Neural crest cell (in vitro differentiated cells): ENCODE results near the gene DNAH1. TPM values are rescaled to one million over a fixed set of nuclear protein-coding genes. Genes with fewer than 3 reads are reported as not detected.

Source experiments
- DNase-seq: peaks from one replicate; pipeline ENCODE4 v3.0.0; 2021; ENCODE audit warnings: low read depth, mixed read lengths, low spot score
- H3K27ac Mint-ChIP-seq: one replicate; pipeline ENCODE4 v1.8.0; 2021; ENCODE audit warnings: mild to moderate bottlenecking, mixed read lengths; ENCODE audit not compliant: unreplicated experiment
- H3K27me3 Mint-ChIP-seq: 2 replicates; pipeline ENCODE4 v1.8.0; 2021; ENCODE audit warnings: low read depth, mild to moderate bottlenecking, mixed read lengths
- H3K36me3 Mint-ChIP-seq: 2 replicates; pipeline ENCODE4 v1.8.0; 2021; ENCODE audit warnings: low read depth, mild to moderate bottlenecking, mixed read lengths
- H3K4me1 Mint-ChIP-seq: 2 replicates; pipeline ENCODE4 v1.8.0; 2021; ENCODE audit warnings: mixed read lengths
- H3K4me3 Mint-ChIP-seq: one replicate; pipeline ENCODE4 v1.8.0; 2021; ENCODE audit warnings: mild to moderate bottlenecking, mixed read lengths
- H3K9me3 Mint-ChIP-seq: 2 replicates; pipeline ENCODE4 v1.8.0; 2021; ENCODE audit warnings: mixed read lengths
- CTCF ChIP-seq: fragments of 200-600 bp; sonication (generic); conservative IDR thresholded peaks from 2 replicates; pipeline ENCODE4 v1.5.0; 2021; ENCODE audit warnings: antibody characterized with exemption, mild to moderate bottlenecking
- total RNA-seq: library from RNA; stranded (reverse); gene quantifications from 2 replicates; pipeline ENCODE4 v1.2.1, GENCODE V29; 2021

DNAH1 gene
- total RNA-seq, 1 donor from 2014 or later, result 3.2 TPM

- DNase-seq, result no peak
- no peak overlapping the region for H3K4me3 Mint-ChIP-seq
- H3K4me1 Mint-ChIP-seq, result no peaks in the 10 kb centered on the region
- TF ChIP-seq CTCF, result no peak
- H3K9me3 Mint-ChIP-seq, result no peaks in the 10 kb centered on the region
- peaks cover 7% of the 10 kb centered on the region for H3K36me3 Mint-ChIP-seq
- no peak overlapping the region for H3K27ac Mint-ChIP-seq
- no peaks in the 10 kb centered on the region for H3K27me3 Mint-ChIP-seq
Observed at GRCh38 chr3:52401021-52401420, 84.9 kb downstream of the DNAH1 start.

GRCh38 chr3:52401551-52401950 lies 85.4 kb downstream of the DNAH1 start:
- TF ChIP-seq CTCF, result no peak
- H3K4me3 Mint-ChIP-seq, result no peak overlapping the region
- no peak overlapping the region for H3K27ac Mint-ChIP-seq
- H3K36me3 Mint-ChIP-seq, result peaks cover 7% of the 10 kb centered on the region
- no peaks in the 10 kb centered on the region for H3K27me3 Mint-ChIP-seq
- no peak for DNase-seq
- H3K9me3 Mint-ChIP-seq, result no peaks in the 10 kb centered on the region
- no peaks in the 10 kb centered on the region for H3K4me1 Mint-ChIP-seq

- peaks cover 7% of the 10 kb centered on the region for H3K36me3 Mint-ChIP-seq
Observed at GRCh38 chr3:52402101-52402521, 86.0 kb downstream of the DNAH1 start.

GRCh38 chr3:52402706-52403270 lies 86.7 kb downstream of the DNAH1 start:
- Mint-ChIP-seq H3K9me3 (no peaks in the 10 kb centered on the region), H3K4me1 (no peaks in the 10 kb centered on the region), H3K27ac (no peak overlapping the region), H3K27me3 (no peaks in the 10 kb centered on the region), H3K36me3 (peaks cover 7% of the 10 kb centered on the region), H3K4me3 (no peak overlapping the region)
- TF ChIP-seq CTCF, result no peak
- no peak for DNase-seq

More at GRCh38 chr3:52402101-52402521, 86.0 kb downstream of the DNAH1 start:
- H3K9me3 Mint-ChIP-seq, result no peaks in the 10 kb centered on the region
- no peaks in the 10 kb centered on the region for H3K27me3 Mint-ChIP-seq
- DNase-seq, result no peak
- no peak overlapping the region for H3K4me3 Mint-ChIP-seq
- no peaks in the 10 kb centered on the region for H3K4me1 Mint-ChIP-seq
- TF ChIP-seq CTCF, result no peak
- no peak overlapping the region for H3K27ac Mint-ChIP-seq

GRCh38 chr3:52403271-52403841 lies 87.2 kb downstream of the DNAH1 start:
- Mint-ChIP-seq H3K4me1 (peaks cover 4% of the 10 kb centered on the region), H3K36me3 (peaks cover 7% of the 10 kb centered on the region), H3K9me3 (no peaks in the 10 kb centered on the region), H3K27ac (no peak overlapping the region), H3K4me3 (no peak overlapping the region), H3K27me3 (no peaks in the 10 kb centered on the region)
- TF ChIP-seq CTCF, result no peak
- no peak for DNase-seq
